ENCODE results near the gene DEFB129.
"Not testable (repeated sequence)": the region's sequence is repeated elsewhere in the genome, so short reads cannot be mapped to it uniquely, and the experiment has no call there.

DEFB129 gene

GRCh38 chr20:252801-253200 lies 25.7 kb downstream of the DEFB129 start:
- in situ Hi-C loops (cut with HindIII; ENCODE audit: low sequenced_read_pairs) = no loop called here

GRCh38 chr20:253447-253846 lies 26.4 kb downstream of the DEFB129 start:
- in situ Hi-C loops (cut with HindIII; ENCODE audit: low sequenced_read_pairs) = not testable (repeated sequence)

DNA sequence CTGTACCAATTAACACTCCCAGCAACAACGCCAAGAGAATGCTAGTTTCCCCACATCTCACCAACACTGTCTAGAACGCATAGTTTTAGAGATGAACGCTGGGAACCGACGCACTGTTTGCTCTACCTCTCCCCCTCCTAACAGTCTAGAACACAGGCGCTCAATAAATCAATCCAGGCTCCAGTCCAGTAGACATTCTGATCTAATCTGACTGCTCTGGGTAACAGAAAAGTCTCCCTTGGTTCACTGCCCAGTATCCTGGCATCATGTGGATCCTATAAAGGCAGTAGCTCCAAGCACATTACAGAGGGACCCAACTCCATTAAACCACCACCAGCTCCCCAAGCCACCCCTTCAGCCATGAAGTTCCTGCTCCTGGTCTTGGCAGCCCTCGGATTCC lies 30.4 kb downstream of the DEFB129 start, which contains the start of gene DEFB132:
Gene DEFB132 (plus strand): TSS at position 306 of the 400 bp plus-strand sequence. CDS start 55 bp downstream, at position 361.
- in situ Hi-C loops (cut with HindIII; ENCODE audit: low sequenced_read_pairs) = no loop called here

GRCh38 chr20:258269-258858 lies 31.3 kb downstream of the DEFB129 start:
- in situ Hi-C loops (cut with HindIII; ENCODE audit: low sequenced_read_pairs) = no loop called here

DNA sequence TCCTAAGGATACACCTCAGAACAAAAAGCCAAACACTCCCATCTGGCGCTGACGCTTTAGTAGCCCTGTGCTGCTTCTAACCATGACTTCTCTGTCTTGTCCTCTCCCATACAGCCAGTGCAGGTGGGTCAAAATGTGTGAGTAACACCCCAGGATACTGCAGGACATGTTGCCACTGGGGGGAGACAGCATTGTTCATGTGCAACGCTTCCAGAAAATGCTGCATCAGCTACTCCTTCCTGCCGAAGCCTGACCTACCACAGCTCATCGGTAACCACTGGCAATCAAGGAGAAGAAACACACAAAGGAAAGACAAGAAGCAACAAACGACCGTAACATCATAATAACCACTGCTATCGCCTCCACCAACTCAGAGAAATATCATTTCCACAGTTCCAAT lies 31.9 kb downstream of the DEFB129 start:
- in situ Hi-C loops (cut with HindIII; ENCODE audit: low sequenced_read_pairs) = no loop called here

DNA sequence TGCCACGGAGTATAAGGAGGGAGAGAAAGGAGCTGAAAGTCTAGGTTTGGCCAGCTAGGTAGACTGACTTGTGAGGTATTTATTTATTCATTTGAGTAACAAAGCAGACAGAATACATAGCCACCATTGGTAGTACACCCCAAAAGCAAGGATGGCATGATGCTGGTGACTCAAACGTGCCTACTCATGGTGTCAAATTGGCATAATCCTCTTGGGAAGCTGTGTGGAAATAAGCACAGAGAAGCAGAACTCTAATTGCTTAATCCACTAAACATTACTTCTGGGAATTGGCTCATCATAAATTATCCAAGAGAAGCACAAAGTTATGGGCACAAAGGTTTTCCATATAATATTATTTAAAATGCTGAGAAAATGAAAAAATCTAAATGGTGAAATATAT lies 32.9 kb downstream of the DEFB129 start:
- in situ Hi-C loops (cut with HindIII; ENCODE audit: low sequenced_read_pairs) = no loop called here

GRCh38 chr20:263701-264100 lies 36.6 kb downstream of the DEFB129 start:
- in situ Hi-C loops (cut with HindIII; ENCODE audit: low sequenced_read_pairs) = no loop called here

DNA sequence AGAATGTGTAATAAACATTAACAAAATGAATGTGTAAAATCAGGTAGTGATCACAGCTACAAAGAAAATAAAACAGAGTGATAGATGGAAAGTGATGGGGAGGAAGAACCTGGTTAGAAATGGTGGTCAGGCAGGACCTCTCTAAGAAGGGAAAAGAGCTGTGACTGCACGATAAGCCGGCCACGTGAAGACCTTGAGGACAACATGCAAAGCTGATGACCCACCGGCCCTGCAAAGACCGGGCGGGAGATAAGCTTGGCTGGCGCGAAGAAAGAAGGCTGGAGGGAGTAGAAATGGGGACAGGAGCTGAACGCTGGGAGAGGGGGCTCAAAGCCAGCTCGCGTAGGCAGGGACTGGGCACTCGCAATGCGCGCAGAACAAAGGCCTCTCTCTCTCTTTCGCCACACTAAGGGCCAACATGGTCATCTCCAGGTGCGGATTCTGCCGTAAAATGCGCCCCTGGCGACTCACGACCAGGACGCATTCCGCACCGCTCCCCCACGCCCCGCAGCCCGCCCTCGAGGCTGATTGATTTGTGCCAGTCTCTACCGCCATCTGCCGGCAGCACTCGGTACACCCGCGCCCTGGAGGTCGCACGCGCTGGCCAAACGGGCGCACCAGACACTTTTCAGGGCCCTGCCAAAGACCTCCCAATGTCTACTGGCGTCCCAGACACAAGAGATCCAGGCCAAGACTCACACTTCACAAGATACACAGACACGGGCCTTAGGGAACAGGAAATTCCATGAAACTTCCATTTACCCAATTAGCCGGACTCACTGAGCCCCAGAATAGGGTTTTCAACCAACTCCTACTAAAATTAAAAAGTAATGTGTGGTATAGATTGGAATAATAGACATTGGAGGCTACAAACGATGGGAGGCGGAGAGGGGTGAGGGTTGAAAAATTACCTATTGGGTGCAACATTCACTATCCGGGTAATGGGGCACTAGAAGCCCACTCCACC lies 39.8 kb downstream of the DEFB129 start:
- in situ Hi-C loops (cut with HindIII; ENCODE audit: low sequenced_read_pairs) = no loop called here

DNA sequence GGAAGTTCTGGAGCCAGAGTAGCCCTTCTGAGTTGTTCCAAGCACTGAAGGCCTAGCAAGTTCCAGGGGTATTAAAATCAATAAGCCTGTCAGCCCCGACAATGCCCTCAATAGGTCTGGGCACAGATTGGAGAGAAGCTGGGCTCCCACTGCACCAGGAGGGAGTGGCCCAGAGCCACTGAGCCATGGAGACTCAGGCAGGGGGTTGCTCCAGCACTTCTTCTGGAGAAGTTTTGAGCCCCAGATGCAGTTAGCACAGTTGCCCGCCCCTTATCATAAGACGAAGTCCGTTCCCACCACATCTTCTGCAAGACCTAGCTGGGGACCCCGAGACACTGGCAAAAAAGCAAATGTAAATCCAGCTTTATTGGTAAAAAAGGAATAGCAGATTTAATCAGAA lies 43.5 kb downstream of the DEFB129 start:
- in situ Hi-C loops (cut with HindIII; ENCODE audit: low sequenced_read_pairs) = no loop called here

GRCh38 chr20:271069-271468 lies 44.0 kb downstream of the DEFB129 start:
- in situ Hi-C loops (cut with HindIII; ENCODE audit: low sequenced_read_pairs) = no loop called here

DNA sequence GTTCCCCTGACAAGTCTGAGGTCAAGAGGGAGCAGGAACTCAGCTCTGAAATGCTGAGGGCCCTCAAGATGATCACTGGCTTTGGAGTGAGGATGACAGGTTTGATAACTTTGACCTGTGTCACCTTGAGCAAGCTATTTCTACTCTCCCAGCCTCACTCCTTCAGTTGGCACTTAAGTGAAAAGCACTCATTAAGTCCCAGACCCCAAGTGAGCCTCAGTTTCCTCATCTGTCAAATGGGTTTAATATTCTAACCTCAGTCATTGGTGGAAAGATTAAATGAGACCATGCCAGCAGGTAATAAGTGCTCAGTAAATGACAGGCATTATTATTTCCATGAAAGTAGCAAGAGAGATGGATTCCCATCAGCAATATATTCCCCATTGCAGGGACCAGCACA lies 44.5 kb downstream of the DEFB129 start:
- in situ Hi-C loops (cut with HindIII; ENCODE audit: low sequenced_read_pairs) = no loop called here

GRCh38 chr20:272718-273117 lies 45.7 kb downstream of the DEFB129 start:
- in situ Hi-C loops (cut with HindIII; ENCODE audit: low sequenced_read_pairs) = no loop called here

DNA sequence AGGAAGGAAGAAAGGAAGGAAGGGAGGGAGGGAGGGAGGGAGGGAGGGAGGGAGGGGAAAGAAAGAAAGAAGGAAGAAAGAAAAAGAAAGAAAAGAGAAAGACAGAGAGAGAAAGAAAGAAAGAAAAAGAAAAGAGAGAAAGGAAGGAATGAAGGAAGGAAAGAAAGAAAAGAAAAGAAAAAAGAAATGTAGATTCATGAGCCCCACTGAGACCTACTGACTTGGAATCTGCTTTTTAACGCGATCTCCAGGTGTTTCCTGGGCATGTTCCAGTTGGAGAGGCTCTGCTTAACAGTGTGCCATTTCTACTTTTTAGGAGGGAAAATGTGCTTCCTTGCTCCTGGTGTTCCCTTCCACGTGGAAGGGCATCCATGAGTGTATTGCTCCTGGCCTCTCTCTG lies 46.8 kb downstream of the DEFB129 start:
- in situ Hi-C loops (cut with HindIII; ENCODE audit: low sequenced_read_pairs) = no loop called here

DNA sequence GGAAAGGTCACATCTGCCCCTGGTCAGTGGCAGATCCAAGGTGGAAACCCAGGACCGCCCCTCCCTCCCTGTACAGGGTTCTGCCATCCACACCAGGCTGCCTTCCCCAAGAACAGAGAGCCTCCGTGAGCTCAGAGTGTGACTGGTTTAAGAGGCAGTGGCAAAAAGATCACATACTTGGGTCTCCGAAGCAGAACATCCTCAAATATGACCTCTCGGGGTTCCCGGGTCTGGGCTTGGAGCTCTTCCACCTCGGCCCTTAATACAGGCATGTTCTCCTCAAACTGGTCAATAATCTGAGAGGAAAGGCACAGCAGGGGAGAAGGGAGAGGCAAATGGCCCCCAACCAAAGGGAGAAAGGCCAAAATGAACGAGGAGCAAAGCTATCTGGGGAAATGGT lies 48.7 kb downstream of the DEFB129 start:
- in situ Hi-C loops (cut with HindIII; ENCODE audit: low sequenced_read_pairs) = no loop called here

GRCh38 chr20:276620-277495 lies 49.8 kb downstream of the DEFB129 start:
- in situ Hi-C loops (cut with HindIII; ENCODE audit: low sequenced_read_pairs) = no loop called here

- in situ Hi-C loops (cut with HindIII; ENCODE audit: low sequenced_read_pairs) = no loop called here
These were observed 50.4 kb downstream of the DEFB129 start for GRCh38 chr20:277496-277781.

DNA sequence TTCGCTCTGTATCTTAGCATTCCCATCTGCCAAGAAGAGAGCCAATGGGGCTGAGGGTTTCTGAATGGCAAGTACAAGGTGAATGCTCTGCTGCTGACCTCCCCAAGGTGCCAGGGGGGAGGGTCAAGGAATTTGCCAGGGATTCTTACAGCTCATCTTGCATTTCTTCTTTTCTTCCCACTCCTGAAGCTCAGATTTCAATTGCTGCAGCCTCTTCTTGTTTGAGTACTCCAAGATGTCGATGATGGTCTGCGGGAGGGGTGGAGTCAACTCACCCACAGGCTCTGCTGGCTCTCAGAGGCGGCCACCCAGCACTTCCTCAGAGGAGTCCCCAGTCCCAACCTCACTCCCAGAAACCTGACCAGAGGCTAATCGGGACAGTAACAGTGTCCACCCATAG lies 51.1 kb downstream of the DEFB129 start:
- in situ Hi-C loops (cut with HindIII; ENCODE audit: low sequenced_read_pairs) = no loop called here

- in situ Hi-C loops (cut with HindIII; ENCODE audit: low sequenced_read_pairs) = no loop called here
These were observed 51.8 kb downstream of the DEFB129 start for GRCh38 chr20:278607-279571.

All from DLD1 (cell line).